GM12873 (cell line): ENCODE data around the gene IRX4.

ENCODE experiments used
- CTCF ChIP-seq: IDR thresholded peaks from 2 replicates; pipeline ENCODE4 v1.5.1; 2012; ENCODE audit warnings: low read depth, mild to moderate bottlenecking, moderate library complexity, low read length, control low read depth; ENCODE audit not compliant: insufficient read depth; ENCODE audit errors: missing control alignments

The IRX4 gene

GRCh38 chr5:1894243-1894642 lies 11.5 kb upstream of the IRX4 start:
- TF ChIP-seq CTCF, result no peak

GRCh38 chr5:1893754-1894153 lies 11.0 kb upstream of the IRX4 start:
- TF ChIP-seq CTCF, result no peak

- no peak for TF ChIP-seq CTCF
Observed at GRCh38 chr5:1892685-1893445, 10.1 kb upstream of the IRX4 start.

- TF ChIP-seq CTCF, result no peak
Observed at GRCh38 chr5:1892211-1892610, 9.5 kb upstream of the IRX4 start.

GRCh38 chr5:1891391-1891790 lies 8.7 kb upstream of the IRX4 start:
- TF ChIP-seq CTCF, result no peak

GRCh38 chr5:1890296-1890695 lies 7.6 kb upstream of the IRX4 start:
- TF ChIP-seq CTCF, result no peak

- no peak for TF ChIP-seq CTCF
Observed at GRCh38 chr5:1889321-1890065, 6.8 kb upstream of the IRX4 start.
